ENCODE measurements around the gene MAGI1. TPM values are rescaled to one million over a fixed set of nuclear protein-coding genes. Genes with fewer than 3 reads are reported as not detected.

Gene MAGI1
- total RNA-seq, 4 donors from 2014 or later = 42.4 to 71.6 (median 50.2) TPM

DNA sequence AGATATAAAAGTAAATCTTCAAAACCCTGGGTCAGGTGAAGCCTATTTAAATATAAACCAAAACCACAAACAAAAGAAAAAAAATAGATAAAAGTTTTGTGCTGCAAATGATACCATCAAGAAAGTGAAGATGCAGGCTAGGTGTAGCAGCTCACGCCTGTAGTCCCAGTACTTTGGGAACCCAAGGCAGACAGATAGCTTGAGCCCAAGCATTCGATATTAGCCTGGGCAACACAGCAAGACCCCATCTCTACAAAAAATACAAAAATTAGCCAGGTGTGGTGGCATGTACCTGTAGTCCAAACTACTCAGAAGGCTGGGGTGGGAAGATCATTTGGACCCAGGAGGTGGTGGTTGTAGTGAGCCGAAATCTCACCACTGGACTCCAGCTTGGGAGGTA, 164.8 kb downstream of the MAGI1 start:
- H3K4me3 ChIP-seq (ENCODE audit: low read depth, poor library complexity, severe bottlenecking) = no peak overlapping the region
- intact Hi-C loops (cut with DNase I; ENCODE audit: low total_unique reads) = no loop called here
- no peak for DNase-seq (ENCODE audit: low spot score in 2 of 2)
- WGBS, 2 donors = 95 to 100% methylated on average over 3 of the region's 3 CpGs
- TF ChIP-seq, protein P1, sequence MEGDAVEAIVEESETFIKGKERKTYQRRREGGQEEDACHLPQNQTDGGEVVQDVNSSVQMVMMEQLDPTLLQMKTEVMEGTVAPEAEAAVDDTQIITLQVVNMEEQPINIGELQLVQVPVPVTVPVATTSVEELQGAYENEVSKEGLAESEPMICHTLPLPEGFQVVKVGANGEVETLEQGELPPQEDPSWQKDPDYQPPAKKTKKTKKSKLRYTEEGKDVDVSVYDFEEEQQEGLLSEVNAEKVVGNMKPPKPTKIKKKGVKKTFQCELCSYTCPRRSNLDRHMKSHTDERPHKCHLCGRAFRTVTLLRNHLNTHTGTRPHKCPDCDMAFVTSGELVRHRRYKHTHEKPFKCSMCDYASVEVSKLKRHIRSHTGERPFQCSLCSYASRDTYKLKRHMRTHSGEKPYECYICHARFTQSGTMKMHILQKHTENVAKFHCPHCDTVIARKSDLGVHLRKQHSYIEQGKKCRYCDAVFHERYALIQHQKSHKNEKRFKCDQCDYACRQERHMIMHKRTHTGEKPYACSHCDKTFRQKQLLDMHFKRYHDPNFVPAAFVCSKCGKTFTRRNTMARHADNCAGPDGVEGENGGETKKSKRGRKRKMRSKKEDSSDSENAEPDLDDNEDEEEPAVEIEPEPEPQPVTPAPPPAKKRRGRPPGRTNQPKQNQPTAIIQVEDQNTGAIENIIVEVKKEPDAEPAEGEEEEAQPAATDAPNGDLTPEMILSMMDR (IDR thresholded peaks at IDR 0.05) = no peak
- no peak for TF ChIP-seq POLR2A (IDR thresholded peaks at IDR 0.05)

DNA sequence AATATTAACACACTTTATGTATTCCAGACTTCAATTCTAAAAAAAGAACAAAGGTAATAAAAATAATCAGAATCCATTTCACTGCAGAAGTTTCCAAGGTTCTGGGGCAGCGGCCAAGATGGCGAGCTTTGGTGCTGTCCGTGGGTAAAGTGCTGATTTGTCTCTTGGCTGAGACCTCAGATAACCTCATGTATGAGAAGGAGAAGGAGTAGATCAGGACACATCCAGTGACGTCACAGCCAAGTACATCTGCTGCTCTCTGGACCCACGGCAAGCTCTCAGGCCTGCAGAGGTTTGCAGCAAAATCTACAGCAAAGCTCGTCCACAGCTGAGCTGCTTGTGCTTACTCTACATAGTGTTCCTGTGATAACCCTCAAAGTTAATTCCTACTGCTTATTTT, 165.7 kb downstream of the MAGI1 start:
- TF ChIP-seq, protein P1 (IDR thresholded peaks at IDR 0.05) = no peak
- no peak for TF ChIP-seq POLR2A (IDR thresholded peaks at IDR 0.05)
- intact Hi-C loops (cut with DNase I; ENCODE audit: low total_unique reads) = no loop called here
- H3K4me3 ChIP-seq (ENCODE audit: low read depth, poor library complexity, severe bottlenecking) = no peak overlapping the region
- no peak for DNase-seq (ENCODE audit: low spot score in 2 of 2)
- WGBS, 2 donors = 66 to 81% methylated on average over 6 of the region's 6 CpGs

DNA sequence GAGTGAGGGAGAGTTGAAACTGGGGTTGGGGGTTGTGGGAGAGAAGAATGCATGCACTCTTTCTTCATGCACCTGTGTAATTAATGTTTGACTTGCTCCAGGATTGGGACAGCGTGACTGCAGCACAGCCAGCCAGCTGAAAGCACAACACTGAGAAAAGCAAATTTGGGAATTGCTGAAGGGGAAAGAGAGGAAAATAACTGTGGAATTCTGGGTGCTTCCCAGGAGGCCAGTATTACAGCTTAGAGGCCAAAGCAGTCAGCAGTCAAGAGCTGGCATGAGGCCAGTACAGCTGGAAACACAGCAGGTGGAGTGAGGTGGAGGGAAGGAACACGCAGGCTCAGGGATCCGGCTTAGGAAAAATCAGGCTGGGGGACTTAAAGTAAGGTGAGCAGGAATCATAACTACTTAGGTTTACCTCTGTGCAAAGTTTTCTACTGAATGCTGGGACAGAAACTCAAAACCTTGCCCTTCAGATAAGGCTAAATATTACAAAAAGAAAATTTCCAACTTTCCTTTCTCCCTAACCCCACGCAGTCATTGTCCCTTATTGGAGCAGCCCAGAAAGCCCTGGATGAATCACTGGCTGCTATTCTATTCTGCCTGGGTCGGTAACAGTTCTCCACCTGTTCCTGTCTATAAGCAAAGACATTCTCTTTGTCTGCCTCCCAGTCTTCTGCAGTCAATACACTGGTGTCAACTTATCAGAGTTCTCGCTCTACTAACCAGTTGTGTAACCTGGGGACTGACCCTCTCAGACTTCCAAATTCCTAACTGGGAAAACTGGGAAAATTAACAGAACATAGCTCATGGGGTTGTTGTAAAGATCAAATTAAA, 167.2 kb downstream of the MAGI1 start:
- TF ChIP-seq, protein P1 (IDR thresholded peaks at IDR 0.05) = no peak
- no peak for TF ChIP-seq POLR2A (IDR thresholded peaks at IDR 0.05)
- WGBS, 2 donors = 60 to 61% methylated on average over 6 of the region's 6 CpGs
- no peak for DNase-seq (ENCODE audit: low spot score in 2 of 2)

GRCh38 chr3:65869798-65870197, 168.9 kb downstream of the MAGI1 start:
- intact Hi-C loops (cut with DNase I; ENCODE audit: low total_unique reads) = no loop called here
- no peak overlapping the region for H3K4me3 ChIP-seq (ENCODE audit: low read depth, poor library complexity, severe bottlenecking)
- no peak for DNase-seq (ENCODE audit: low spot score in 2 of 2)
- TF ChIP-seq POLR2A (IDR thresholded peaks at IDR 0.05) = no peak
- TF ChIP-seq, protein P1 (IDR thresholded peaks at IDR 0.05) = no peak
- 75 to 91% methylated on average over 9 of the region's 9 CpGs for WGBS, 2 donors

More for the DNA sequence above, 167.2 kb downstream of the MAGI1 start:
- H3K4me3 ChIP-seq (ENCODE audit: low read depth, poor library complexity, severe bottlenecking) = no peak overlapping the region
- intact Hi-C loops (cut with DNase I; ENCODE audit: low total_unique reads) = no loop called here

- intact Hi-C loops (cut with DNase I; ENCODE audit: low total_unique reads) = no loop called here
- DNase-seq (ENCODE audit: low spot score in 2 of 2) = no peak
- no peak overlapping the region for H3K4me3 ChIP-seq (ENCODE audit: low read depth, poor library complexity, severe bottlenecking)
- WGBS, 2 donors = 92 to 93% methylated on average over 9 of the region's 9 CpGs
- TF ChIP-seq POLR2A (IDR thresholded peaks at IDR 0.05) = no peak
- TF ChIP-seq, protein P1 (IDR thresholded peaks at IDR 0.05) = no peak
Measured at GRCh38 chr3:65867463-65868210, 171.1 kb downstream of the MAGI1 start.

Measured in lower leg skin (tissue), 4 donors.